H1 (cell line): ENCODE measurements around the gene ZNF91. TPM values are rescaled to one million over a fixed set of nuclear protein-coding genes. Genes with fewer than 3 reads are reported as not detected.

ENCODE experiments used
- CTCF ChIA-PET: fragments of 300-600 bp; sonication (Branson Sonifier 250); formaldehyde crosslinking; loops from one replicate; lab custom pipeline; 2021; ENCODE audit not compliant: partially characterized antibody; lab: Charles Lee
- POLR2A ChIA-PET: fragments of 300-600 bp; sonication (Branson Sonifier 250); formaldehyde crosslinking; loops from one replicate; lab custom pipeline; 2021; ENCODE audit warnings: inconsistent platforms; ENCODE audit not compliant: partially characterized antibody; lab: Charles Lee
- DNase-seq, 2 experiments: peaks; one replicate each; pipeline versions ENCODE4 v3.0.0 to v3.0.0-alpha.2; 2010 to 2022; ENCODE audit warnings: low spot score in 2 of 2, low read depth in 1 of 2, mixed read lengths in 1 of 2
- FAIRE-seq: peaks from 2 replicates; lab custom pipeline; 2011; peaks lifted over from hg19 to GRCh38; lab: Jason Lieb, UNC
- H2AFZ ChIP-seq: 2 replicates; pipeline ENCODE4 v1.8.1; 2012; ENCODE audit warnings: low read length, inconsistent platforms
- H2AK5ac ChIP-seq: 2 replicates; pipeline ENCODE4 v1.6.1; 2013; ENCODE audit warnings: low read depth, low read length
- H2BK120ac ChIP-seq: replicated peaks from 2 replicates; pipeline ENCODE3; 2013; ENCODE audit warnings: low read depth, low read length, inconsistent platforms
- H2BK12ac ChIP-seq: 2 replicates; pipeline ENCODE4 v1.6.1; 2013; ENCODE audit warnings: low read depth, low read length
- H2BK15ac ChIP-seq: 2 replicates; pipeline ENCODE4 v1.6.1; 2013; ENCODE audit warnings: low read length
- H2BK20ac ChIP-seq: 2 replicates; pipeline ENCODE4 v1.6.1; 2013; ENCODE audit warnings: low read length
- H2BK5ac ChIP-seq: 2 replicates; pipeline ENCODE4 v1.6.1; 2013; ENCODE audit warnings: low read depth, low read length
- H3K14ac ChIP-seq: 2 replicates; pipeline ENCODE4 v1.6.1; 2013; ENCODE audit warnings: inconsistent platforms; ENCODE audit not compliant: insufficient read length
- H3K18ac ChIP-seq: 2 replicates; pipeline ENCODE4 v1.6.1; 2013; ENCODE audit warnings: low read length; ENCODE audit errors: extremely low read depth
- H3K23ac ChIP-seq: 2 replicates; pipeline ENCODE4 v1.6.1; 2013; ENCODE audit warnings: inconsistent platforms; ENCODE audit not compliant: insufficient read length
- H3K23me2 ChIP-seq: 2 replicates; pipeline ENCODE4 v1.6.1; 2013; ENCODE audit warnings: low read depth, low read length
- H3K27ac ChIP-seq: 2 replicates; pipeline ENCODE4 v1.6.1; 2011; ENCODE audit warnings: low read depth, low read length, inconsistent platforms
- H3K27me3 ChIP-seq, 4 experiments: replicated peaks in 1 of 4; 1 replicate in 1 of 4; 2 replicates in 3 of 4; pipeline versions ENCODE4 v1.6.1 to v1.8.1; 2011 to 2013; ENCODE audit warnings: low read length in 3 of 4, mild to moderate bottlenecking in 3 of 4, inconsistent platforms in 2 of 4, mixed read lengths in 2 of 4, moderate library complexity in 1 of 4; ENCODE audit not compliant: control insufficient read depth in 3 of 4, insufficient read depth in 3 of 4; ENCODE audit errors: extremely low read depth in 1 of 4
- H3K36me3 ChIP-seq, 4 experiments: 2 replicates each; pipeline versions ENCODE4 v1.6.1 to v1.8.1; 2011 to 2013; ENCODE audit warnings: mild to moderate bottlenecking in 4 of 4, low read length in 3 of 4, moderate library complexity in 2 of 4, control low read depth in 1 of 4, inconsistent platforms in 1 of 4; ENCODE audit not compliant: insufficient read depth in 4 of 4, control insufficient read depth in 2 of 4
- H3K4ac ChIP-seq: replicated peaks from 2 replicates; pipeline ENCODE3; 2013; ENCODE audit warnings: low read length, low read depth, mixed read lengths, inconsistent platforms; ENCODE audit not compliant: insufficient read length
- H3K4me1 ChIP-seq, 4 experiments: replicated peaks in 1 of 4; 1 replicate in 1 of 4; 2 replicates in 3 of 4; pipeline versions ENCODE4 v1.6.1 to v1.8.1; 2011 to 2013; ENCODE audit warnings: low read length in 3 of 4, inconsistent platforms in 2 of 4, mixed read lengths in 1 of 4; ENCODE audit not compliant: insufficient read depth in 4 of 4, control insufficient read depth in 3 of 4
- H3K4me2 ChIP-seq, 2 experiments: 2 replicates each; pipeline versions ENCODE4 v1.6.1 to v1.8.1; 2011 to 2013; ENCODE audit warnings: low read depth in 2 of 2, low read length in 2 of 2, control low read depth in 1 of 2, inconsistent platforms in 1 of 2, mild to moderate bottlenecking in 1 of 2; ENCODE audit not compliant: insufficient read depth in 1 of 2
- H3K4me3 ChIP-seq, 4 experiments: fragments of 200-600, 300-600 bp in 1 of 4; sonication (generic), shearing (Covaris generic), sonication (Bioruptor Twin) in 1 of 4; 2 replicates each; pipeline versions ENCODE4 v1.5.1 to v1.8.1; 2011 to 2016; ENCODE audit warnings: low read length in 4 of 4, low read depth in 3 of 4, control low read depth in 2 of 4, inconsistent platforms in 2 of 4, mild to moderate bottlenecking in 2 of 4, mixed read lengths in 1 of 4, moderate library complexity in 1 of 4; ENCODE audit not compliant: insufficient read depth in 2 of 4; ENCODE audit errors: extremely low read depth in 1 of 4
- H3K56ac ChIP-seq: replicated peaks from 2 replicates; pipeline ENCODE3; 2013; ENCODE audit warnings: low read depth, mild to moderate bottlenecking, mixed read lengths, low read length, inconsistent platforms; ENCODE audit not compliant: insufficient read length
- H3K79me1 ChIP-seq: 2 replicates; pipeline ENCODE4 v1.6.1; 2013; ENCODE audit warnings: low read depth, low read length, control low read depth
- H3K79me2 ChIP-seq, 2 experiments: 2 replicates each; pipeline versions ENCODE4 v1.6.1 to v1.8.1; 2012 to 2013; ENCODE audit warnings: low read length in 2 of 2, mild to moderate bottlenecking in 2 of 2, inconsistent platforms in 1 of 2; ENCODE audit not compliant: insufficient read depth in 2 of 2, control insufficient read depth in 1 of 2
- H3K9ac ChIP-seq, 4 experiments: replicated peaks in 1 of 4; 1 replicate in 1 of 4; 2 replicates in 3 of 4; pipeline versions ENCODE4 v1.6.1 to v1.8.1; 2011 to 2013; ENCODE audit warnings: low read depth in 3 of 4, low read length in 3 of 4, control low read depth in 2 of 4, mild to moderate bottlenecking in 2 of 4, moderate library complexity in 2 of 4, inconsistent platforms in 1 of 4; ENCODE audit errors: extremely low read depth in 1 of 4
- H3K9me3 ChIP-seq, 2 experiments: 2 replicates each; pipeline versions ENCODE4 v1.6.1 to v1.8.1; 2012 to 2013; ENCODE audit warnings: mild to moderate bottlenecking in 2 of 2, moderate library complexity in 2 of 2, control low read depth in 1 of 2, inconsistent platforms in 1 of 2, low read depth in 1 of 2, low read length in 1 of 2, mixed read lengths in 1 of 2; ENCODE audit not compliant: insufficient read depth in 2 of 2
- H4K20me1 ChIP-seq, 2 experiments: replicated peaks in 1 of 2; 2 replicates each; pipeline versions ENCODE3 to v1.8.1; 2011 to 2013; ENCODE audit warnings: inconsistent platforms in 2 of 2, low read length in 2 of 2, mild to moderate bottlenecking in 1 of 2; ENCODE audit not compliant: insufficient read depth in 2 of 2, control insufficient read depth in 1 of 2
- H4K5ac ChIP-seq: 2 replicates; pipeline ENCODE4 v1.6.1; 2013; ENCODE audit warnings: low read length, low read depth, mixed read lengths, inconsistent platforms; ENCODE audit not compliant: insufficient read length
- H4K8ac ChIP-seq: 2 replicates; pipeline ENCODE4 v1.8.0; 2013; ENCODE audit warnings: mild to moderate bottlenecking, moderate library complexity, low read length, inconsistent platforms; ENCODE audit not compliant: insufficient read depth; ENCODE audit errors: extremely low read depth
- H4K91ac ChIP-seq: replicated peaks from 2 replicates; pipeline ENCODE3; 2013; ENCODE audit warnings: low read length, mixed read lengths, inconsistent platforms; ENCODE audit not compliant: insufficient read length
- CREB1 ChIP-seq: IDR thresholded peaks from 2 replicates; pipeline ENCODE4 v1.6.1; 2012; ENCODE audit warnings: inconsistent platforms
- EZH2 ChIP-seq: fragments of 200-600 bp; sonication (generic); IDR thresholded peaks from 2 replicates; pipeline ENCODE4 v1.7.1; 2012; ENCODE audit warnings: low read depth, mild to moderate bottlenecking, moderate library complexity, low read length, inconsistent platforms; ENCODE audit not compliant: severe bottlenecking
- POLR2A ChIP-seq, 2 experiments: IDR thresholded peaks; 1 replicate in 1 of 2; 2 replicates in 1 of 2; pipeline ENCODE4 v1.6.1; 2011; ENCODE audit warnings: low read depth in 2 of 2, low read length in 2 of 2, mild to moderate bottlenecking in 2 of 2; ENCODE audit errors: control extremely low read depth in 1 of 2
- TBP ChIP-seq: IDR thresholded peaks from 2 replicates; pipeline ENCODE4 v1.6.1; 2011; ENCODE audit warnings: low read depth, low read length, improper control_type of control experiment
- polyA plus RNA-seq, 7 experiments: library from polyadenylated mRNA; depleted of rRNA in 3 of 7; stranded (reverse) in 5 of 7; unstranded in 2 of 7; fragments of >200 nt in 5 of 7; fragments of 200-250 nt in 2 of 7; gene quantifications; 1 replicate in 5 of 7; 2 replicates in 1 of 7; 4 replicates in 1 of 7; pipeline versions ENCODE4 v1.2.1 to v1.2.3, GENCODE V29; 2011 to 2013; ENCODE audit warnings: missing spikeins in 2 of 7, mixed read lengths in 2 of 7
- total RNA-seq: library from RNA; stranded (reverse); fragmentation: NEBNext Ultra II Directional; extraction: Animal tissue kit (Norgen Biotek cat#: 25700); gene quantifications from 2 replicates; pipeline ENCODE4 v1.2.1, GENCODE V29; 2021

Gene ZNF91
- total and polyA plus RNA-seq, 2 of the 8 experiments (the other 6 are each of a cell fraction or from before 2014, with no cell fraction given): 16.5 to 35.1 TPM

DNA sequence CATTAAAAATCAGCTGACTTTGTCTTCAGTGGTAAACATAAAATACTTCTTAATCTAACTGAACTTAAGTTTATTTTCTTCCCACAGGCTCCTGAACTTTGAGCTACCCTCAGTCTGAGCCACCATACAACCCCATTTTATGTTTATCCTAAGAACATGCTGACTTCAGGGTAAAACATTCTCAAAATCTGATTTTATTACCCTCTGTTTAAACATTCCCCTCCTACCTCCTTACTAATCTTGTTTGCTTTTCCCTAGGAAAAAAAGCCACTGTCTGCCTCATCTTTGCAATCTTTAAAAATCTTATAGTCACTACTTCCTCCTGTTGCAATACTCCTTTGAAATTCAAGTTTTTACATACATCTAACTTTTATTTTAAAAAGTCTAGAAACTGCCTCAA lies 4.0 kb downstream of the ZNF91 start:
- no peak overlapping the region for H3K56ac ChIP-seq
- TF ChIP-seq POLR2A (IDR thresholded peaks at IDR 0.05; ENCODE audit: control extremely low read depth in 1 of 2, low read depth in 2 of 2, low read length in 2 of 2) (no peak), CREB1 (no peak), TBP (no peak), EZH2 (no peak)
- H2AK5ac ChIP-seq: no peak overlapping the region
- H4K5ac ChIP-seq: no peak overlapping the region
- CTCF ChIA-PET: no interaction called here
- no peak overlapping the region for H3K4me2 ChIP-seq
- no peak overlapping the region for H3K4me3 ChIP-seq
- no peak overlapping the region for H2AFZ ChIP-seq
- FAIRE-seq (no peak), DNase-seq (no peak)
- no peaks in the 10 kb centered on the region for H3K9me3 ChIP-seq
- peaks cover 12 to 71% of the 10 kb centered on the region in 2 experiments for H3K79me2 ChIP-seq
- no peak overlapping the region for H2BK120ac ChIP-seq
- no peak overlapping the region for H2BK12ac ChIP-seq
- no peak overlapping the region for H2BK15ac ChIP-seq
- no peak overlapping the region for H4K91ac ChIP-seq
- H2BK5ac ChIP-seq: no peak overlapping the region
- no peak overlapping the region for H3K27ac ChIP-seq
- peaks cover 0 to 4% (median 3%) of the 10 kb centered on the region in 4 experiments; a peak in 4 of 7 replicates for H3K4me1 ChIP-seq
- H3K36me3 ChIP-seq: peaks cover 0 to 3% (median 1%) of the 10 kb centered on the region in 4 experiments; a peak in 3 of 8 replicates
- no peak overlapping the region for H3K23ac ChIP-seq
- no peak overlapping the region for H4K8ac ChIP-seq
- H2BK20ac ChIP-seq: no peak overlapping the region
- no peaks in the 10 kb centered on the region for H3K27me3 ChIP-seq
- 0 out of 2 replicates have a peak, but pooled peaks cover 3% of the 10 kb centered on the region for H3K79me1 ChIP-seq
- H3K14ac ChIP-seq: no peak overlapping the region
- H3K9ac ChIP-seq: no peak overlapping the region
- POLR2A ChIA-PET: interaction anchor here (1.0 to 9.8 kb wide), 4 partner anchors 8 to 316 kb away, joined by 3 to 116 read pairs (median 4); no protein-coding TSS in a partner anchor
- H3K18ac ChIP-seq: no peak overlapping the region
- H3K4ac ChIP-seq: no peak overlapping the region
- no peaks in the 10 kb centered on the region; the same call in 1 of the 2 replicates for H3K23me2 ChIP-seq
- H4K20me1 ChIP-seq: no peaks in the 10 kb centered on the region
